ENCODE data around the gene CNOT6. TPM values are rescaled to one million over a fixed set of nuclear protein-coding genes. Genes with fewer than 3 reads are reported as not detected.

The CNOT6 gene
- total and polyA plus RNA-seq, 10 of the 15 experiments (the other 5 are each of a cell fraction or from before 2014, with no cell fraction given) = 3.8 to 22.1 (median 12.1) TPM

DNA sequence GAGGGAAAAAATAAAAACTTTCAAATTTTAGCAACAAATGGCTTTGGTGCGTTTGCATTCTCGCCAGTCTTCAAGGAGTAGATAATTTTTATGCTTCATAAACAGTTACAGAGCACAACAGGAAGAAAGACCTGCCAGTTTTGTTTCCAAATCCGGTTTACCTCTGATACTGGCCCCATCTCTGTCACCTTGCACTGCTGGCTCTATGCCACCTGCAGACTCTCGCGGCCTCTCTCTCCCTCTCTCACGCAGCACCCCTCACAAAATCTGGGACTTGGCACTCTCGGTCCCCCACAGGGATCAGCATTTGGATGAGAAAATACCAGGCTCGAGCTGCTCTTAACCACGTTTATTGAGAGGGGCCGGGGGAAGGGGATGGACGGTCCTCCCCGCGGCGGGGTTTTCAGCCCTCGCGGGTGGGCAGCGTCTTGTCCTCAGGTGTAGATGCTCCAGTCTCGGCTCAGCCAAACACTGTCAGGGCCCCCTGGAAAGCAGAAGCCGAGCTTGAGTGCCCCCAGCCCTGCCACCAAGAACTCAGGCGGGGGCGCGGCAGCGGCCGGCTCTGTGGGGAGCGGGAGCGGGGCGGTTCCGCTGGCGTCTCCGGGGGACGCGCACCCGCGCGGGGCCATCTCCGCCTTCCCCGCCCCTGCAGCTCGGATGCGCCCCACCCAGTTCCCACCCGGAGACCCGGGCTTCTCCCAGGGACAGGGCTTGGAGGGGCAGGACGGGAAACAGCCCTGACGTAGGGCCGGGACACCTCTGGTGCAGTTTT is 95.8 kb downstream of the CNOT6 start (continued):
- no peak for TF ChIP-seq EED (IDR thresholded peaks at IDR 0.05; ENCODE audit: low read depth)
- TF ChIP-seq, protein P1, sequence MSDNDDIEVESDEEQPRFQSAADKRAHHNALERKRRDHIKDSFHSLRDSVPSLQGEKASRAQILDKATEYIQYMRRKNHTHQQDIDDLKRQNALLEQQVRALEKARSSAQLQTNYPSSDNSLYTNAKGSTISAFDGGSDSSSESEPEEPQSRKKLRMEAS (IDR thresholded peaks at IDR 0.05; ENCODE audit: low read depth, low read length) = no peak
- TF ChIP-seq CREB1 (IDR thresholded peaks at IDR 0.05; ENCODE audit: low read depth) = no peak
- TF ChIP-seq, protein P2, sequence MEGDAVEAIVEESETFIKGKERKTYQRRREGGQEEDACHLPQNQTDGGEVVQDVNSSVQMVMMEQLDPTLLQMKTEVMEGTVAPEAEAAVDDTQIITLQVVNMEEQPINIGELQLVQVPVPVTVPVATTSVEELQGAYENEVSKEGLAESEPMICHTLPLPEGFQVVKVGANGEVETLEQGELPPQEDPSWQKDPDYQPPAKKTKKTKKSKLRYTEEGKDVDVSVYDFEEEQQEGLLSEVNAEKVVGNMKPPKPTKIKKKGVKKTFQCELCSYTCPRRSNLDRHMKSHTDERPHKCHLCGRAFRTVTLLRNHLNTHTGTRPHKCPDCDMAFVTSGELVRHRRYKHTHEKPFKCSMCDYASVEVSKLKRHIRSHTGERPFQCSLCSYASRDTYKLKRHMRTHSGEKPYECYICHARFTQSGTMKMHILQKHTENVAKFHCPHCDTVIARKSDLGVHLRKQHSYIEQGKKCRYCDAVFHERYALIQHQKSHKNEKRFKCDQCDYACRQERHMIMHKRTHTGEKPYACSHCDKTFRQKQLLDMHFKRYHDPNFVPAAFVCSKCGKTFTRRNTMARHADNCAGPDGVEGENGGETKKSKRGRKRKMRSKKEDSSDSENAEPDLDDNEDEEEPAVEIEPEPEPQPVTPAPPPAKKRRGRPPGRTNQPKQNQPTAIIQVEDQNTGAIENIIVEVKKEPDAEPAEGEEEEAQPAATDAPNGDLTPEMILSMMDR (IDR thresholded peaks at IDR 0.05 in 2 of 3, conservative IDR thresholded peaks at IDR 0.05 in 1 of 3; ENCODE audit: control insufficient read depth in 2 of 3, extremely low read depth in 1 of 3, insufficient read depth in 1 of 3, low read depth in 3 of 3, low read length in 3 of 3) = no peak

DNA sequence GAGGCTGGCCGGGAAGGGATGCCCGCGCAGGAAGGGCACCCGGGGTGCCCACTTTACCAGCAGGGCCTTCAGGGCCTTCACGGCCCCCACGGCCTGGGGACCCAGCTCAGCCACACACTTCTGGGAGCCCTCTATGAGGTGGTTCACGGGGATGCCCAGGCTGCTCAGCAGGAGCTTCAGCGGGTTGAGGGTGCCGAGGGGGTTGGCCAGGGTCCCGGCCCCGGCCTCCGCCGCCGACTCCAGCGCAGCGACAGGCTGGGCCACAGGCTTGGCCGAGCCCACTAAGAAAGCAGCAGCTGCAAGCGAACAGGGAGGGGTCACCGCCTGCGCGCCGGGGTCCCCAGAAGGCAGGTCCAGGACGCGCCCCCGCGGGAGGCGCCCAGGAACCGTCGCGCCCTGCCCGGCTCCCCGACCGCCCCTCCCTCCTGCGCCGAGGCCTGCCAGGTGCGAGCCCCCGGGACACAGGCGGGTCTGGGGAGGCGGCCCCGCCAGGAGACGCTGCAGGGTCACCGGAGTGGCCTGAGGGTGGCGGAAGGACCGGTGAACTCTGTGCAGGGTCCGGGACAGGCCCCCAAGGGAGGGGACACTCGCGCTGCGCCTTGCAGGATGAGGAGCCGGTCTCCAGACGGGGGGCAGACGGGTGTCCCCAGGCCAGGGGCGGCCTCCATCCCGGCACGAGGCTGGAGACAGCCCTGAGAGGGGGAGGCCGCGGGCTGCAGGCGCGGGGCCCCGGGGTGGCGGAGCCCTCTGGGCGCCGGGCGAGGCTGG is 96.5 kb downstream of the CNOT6 start:
- H4K20me1 ChIP-seq (ENCODE audit: control insufficient read depth, insufficient read depth) = no peaks in the 10 kb centered on the region
- DNase-seq (ENCODE audit: low read depth, low spot score) (no peak), FAIRE-seq (no peak), ATAC-seq (no peak)
- TF ChIP-seq STAT1 (conservative IDR thresholded peaks at IDR 0.05) (no peak), ZNF217 (IDR thresholded peaks at IDR 0.05) (no peak), EP300 (IDR thresholded peaks at IDR 0.05; ENCODE audit: borderline replicate concordance in 1 of 2, control insufficient read depth in 1 of 2, low read depth in 2 of 2, low read length in 2 of 2) (no peak), POU2F2 (IDR thresholded peaks at IDR 0.05; ENCODE audit: borderline replicate concordance, low read depth, low read length) (no peak), PAX8 (IDR thresholded peaks at IDR 0.05) (no peak), RAD21 (IDR thresholded peaks at IDR 0.05; ENCODE audit: insufficient read depth, low read depth, low read length) (no peak), NFYA (IDR thresholded peaks at IDR 0.05; ENCODE audit: borderline replicate concordance, low read depth, low read length) (no peak), BACH1 (IDR thresholded peaks at IDR 0.05; ENCODE audit: borderline replicate concordance) (no peak), SIN3A (IDR thresholded peaks at IDR 0.05; ENCODE audit: low read depth, low read length) (no peak), NBN (IDR thresholded peaks at IDR 0.05) (no peak)
- TF ChIP-seq, protein P3, sequence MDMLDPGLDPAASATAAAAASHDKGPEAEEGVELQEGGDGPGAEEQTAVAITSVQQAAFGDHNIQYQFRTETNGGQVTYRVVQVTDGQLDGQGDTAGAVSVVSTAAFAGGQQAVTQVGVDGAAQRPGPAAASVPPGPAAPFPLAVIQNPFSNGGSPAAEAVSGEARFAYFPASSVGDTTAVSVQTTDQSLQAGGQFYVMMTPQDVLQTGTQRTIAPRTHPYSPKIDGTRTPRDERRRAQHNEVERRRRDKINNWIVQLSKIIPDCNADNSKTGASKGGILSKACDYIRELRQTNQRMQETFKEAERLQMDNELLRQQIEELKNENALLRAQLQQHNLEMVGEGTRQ (IDR thresholded peaks at IDR 0.05; ENCODE audit: borderline replicate concordance, low read depth, low read length) = no peak
- TF ChIP-seq, protein P1 (IDR thresholded peaks at IDR 0.05; ENCODE audit: low read depth, low read length) = no peak
- H2AFZ ChIP-seq (ENCODE audit: control insufficient read depth, low read depth, low read length) = no peak overlapping the region
- H3K4me1 ChIP-seq (ENCODE audit: control insufficient read depth, insufficient read depth, low read length) = no peaks in the 10 kb centered on the region
- ChIA-PET SMC1A (ENCODE audit: uncharacterized antibody, unreplicated experiment) (no interaction called here), CTCF (no interaction called here), RAD21 (ENCODE audit: unreplicated experiment) (no interaction called here), POLR2A (no interaction called here)
- BruUV-seq (replicated peaks) = no TSS peak
- 15% methylated on average over 53 of the region's 63 CpGs for WGBS (ENCODE audit: insufficient coverage, insufficient replicate concordance, low lambda C conversion rate, missing lambda C conversion rate)
- intact Hi-C loops (cut with micrococcal nuclease; ENCODE audit: unreplicated experiment) = no loop called here
- H3K79me2 ChIP-seq (ENCODE audit: control insufficient read depth, insufficient read depth, low read length) = no peaks in the 10 kb centered on the region
- H3K36me3 ChIP-seq (ENCODE audit: control insufficient read depth in 2 of 2, insufficient read depth in 2 of 2, low read length in 1 of 2) = no peaks in the 10 kb centered on the region
- peaks cover 0 to 3% of the 10 kb centered on the region in 2 experiments; a peak in 1 of 4 replicates for H3K27me3 ChIP-seq (replicated peaks in 1 of 2; ENCODE audit: control insufficient read depth in 2 of 2, insufficient read depth in 2 of 2, low read length in 1 of 2)
- H3K9me3 ChIP-seq (replicated peaks; ENCODE audit: control insufficient read depth, insufficient read depth, low read length) = no peaks in the 10 kb centered on the region
- no peak overlapping the region for H3K27ac ChIP-seq (ENCODE audit: control insufficient read depth, insufficient read depth)
- no peak overlapping the region for H3K9ac ChIP-seq (ENCODE audit: control insufficient read depth, insufficient read depth, low read length)
- in situ Hi-C loops (cut with MboI) = no loop called here
- no peak overlapping the region for H3K4me3 ChIP-seq
- no peak overlapping the region; the same call in 1 of the 2 replicates for H3K4me2 ChIP-seq (ENCODE audit: control insufficient read depth, insufficient read depth)

Data from GM12878 (cell line).